ENCODE data around the gene MCM7. TPM values are rescaled to one million over a fixed set of nuclear protein-coding genes. Genes with fewer than 3 reads are reported as not detected.

Gene MCM7
- total and polyA plus RNA-seq, 2 of the 13 experiments (the other 11 are each of a cell fraction or from before 2014, with no cell fraction given) = 84.5 to 214 TPM

- TF ChIP-seq, protein P1, sequence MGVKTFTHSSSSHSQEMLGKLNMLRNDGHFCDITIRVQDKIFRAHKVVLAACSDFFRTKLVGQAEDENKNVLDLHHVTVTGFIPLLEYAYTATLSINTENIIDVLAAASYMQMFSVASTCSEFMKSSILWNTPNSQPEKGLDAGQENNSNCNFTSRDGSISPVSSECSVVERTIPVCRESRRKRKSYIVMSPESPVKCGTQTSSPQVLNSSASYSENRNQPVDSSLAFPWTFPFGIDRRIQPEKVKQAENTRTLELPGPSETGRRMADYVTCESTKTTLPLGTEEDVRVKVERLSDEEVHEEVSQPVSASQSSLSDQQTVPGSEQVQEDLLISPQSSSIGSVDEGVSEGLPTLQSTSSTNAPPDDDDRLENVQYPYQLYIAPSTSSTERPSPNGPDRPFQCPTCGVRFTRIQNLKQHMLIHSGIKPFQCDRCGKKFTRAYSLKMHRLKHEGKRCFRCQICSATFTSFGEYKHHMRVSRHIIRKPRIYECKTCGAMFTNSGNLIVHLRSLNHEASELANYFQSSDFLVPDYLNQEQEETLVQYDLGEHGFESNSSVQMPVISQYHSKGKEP (CRISPR knock-in tag; IDR thresholded peaks at IDR 0.05) = no peak
- TF ChIP-seq ELK4 (CRISPR knock-in tag; IDR thresholded peaks at IDR 0.05; ENCODE audit: borderline replicate concordance) = no peak; the same call in 1 of the 2 replicates
- TF ChIP-seq HMGA1 (CRISPR knock-in tag; conservative IDR thresholded peaks at IDR 0.05) = no peak
- TF ChIP-seq ZNF256 (CRISPR knock-in tag; conservative IDR thresholded peaks at IDR 0.05) = no peak; the same call in 1 of the 2 replicates
- no peak; the same call in 1 of the 2 replicates for TF ChIP-seq NFYC (CRISPR knock-in tag; IDR thresholded peaks at IDR 0.05)
- TF ChIP-seq HOXD1 (CRISPR knock-in tag; IDR thresholded peaks at IDR 0.05) = no peak
- no peak for TF ChIP-seq ZNF776 (CRISPR knock-in tag; IDR thresholded peaks at IDR 0.05)
- TF ChIP-seq GABPA (IDR thresholded peaks at IDR 0.05; ENCODE audit: low read depth, low read length) = no peak
- TF ChIP-seq GABPA (CRISPR knock-in tag; IDR thresholded peaks at IDR 0.05; ENCODE audit: low read depth) = peak; percentile 68
- TF ChIP-seq BCL3 (CRISPR knock-in tag; IDR thresholded peaks at IDR 0.05) = no peak
- TF ChIP-seq FOXK1 (CRISPR knock-in tag; IDR thresholded peaks at IDR 0.05; ENCODE audit: borderline replicate concordance, low read depth) = peak; percentile 36; the same call in 1 of the 2 replicates
- TF ChIP-seq KDM4B (CRISPR knock-in tag; IDR thresholded peaks at IDR 0.05) = no peak
- no peak for TF ChIP-seq HOXA7 (CRISPR knock-in tag; IDR thresholded peaks at IDR 0.05)
- no peak for TF ChIP-seq AGO2 (optimal IDR thresholded peaks at IDR 0.05; ENCODE audit: low read depth, low read length)
- no peak for TF ChIP-seq ARID2 (CRISPR knock-in tag; IDR thresholded peaks at IDR 0.05; ENCODE audit: borderline replicate concordance)
- no peak for TF ChIP-seq ZNF577 (CRISPR knock-in tag; IDR thresholded peaks at IDR 0.05; ENCODE audit: borderline replicate concordance, low read depth)
- TF ChIP-seq ZBTB37 (CRISPR knock-in tag; IDR thresholded peaks at IDR 0.05) = no peak
- TF ChIP-seq NR0B2 (CRISPR knock-in tag; IDR thresholded peaks at IDR 0.05) = no peak
- TF ChIP-seq NFE2 (CRISPR knock-in tag; IDR thresholded peaks at IDR 0.05) = no peak
- TF ChIP-seq NFE2L1 (CRISPR knock-in tag; IDR thresholded peaks at IDR 0.05; ENCODE audit: borderline replicate concordance) = no peak
- TF ChIP-seq ZNF441 (CRISPR knock-in tag; IDR thresholded peaks at IDR 0.05; ENCODE audit: borderline replicate concordance) = no peak
- TF ChIP-seq ZZZ3 (CRISPR knock-in tag; IDR thresholded peaks at IDR 0.05; ENCODE audit: borderline replicate concordance) = no peak
- TF ChIP-seq NR2F2 (IDR thresholded peaks at IDR 0.05; ENCODE audit: borderline replicate concordance, low read depth) = no peak
- TF ChIP-seq ZNF780A (CRISPR knock-in tag; IDR thresholded peaks at IDR 0.05) = no peak
- no peak for TF ChIP-seq PHF8 (CRISPR knock-in tag; IDR thresholded peaks at IDR 0.05)
These were observed 20.2 kb downstream of the MCM7 start (continued) for GRCh38 chr7:100080907-100081534.

Data from HepG2 (cell line).